ENCODE data around the gene ANO1.

ANO1 gene

DNA sequence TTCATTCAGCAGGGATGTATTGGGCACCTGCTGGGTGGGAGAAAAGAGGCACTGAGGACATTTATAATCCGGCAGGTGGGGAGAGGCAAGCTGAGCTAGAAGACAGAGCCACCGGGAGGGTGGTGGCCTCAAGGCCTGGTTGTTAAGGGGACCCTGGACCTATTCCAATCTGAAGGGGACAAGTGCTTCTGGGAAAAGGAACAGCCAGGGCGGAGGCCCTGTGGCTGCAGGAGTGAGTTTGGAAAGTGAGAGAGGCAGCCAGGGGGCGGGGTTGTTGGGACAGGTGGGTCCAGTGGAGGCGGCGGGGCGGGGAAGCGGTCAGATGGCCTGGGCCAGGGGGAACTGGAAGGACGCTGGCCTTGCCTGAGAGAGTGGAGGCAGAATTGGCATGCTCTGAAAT, 29.1 kb downstream of the ANO1 start:
- WGBS, 2 experiments (ENCODE audit: insufficient coverage in 2 of 2), result 93 to 96% methylated on average over 7 to 8 of the region's 9 CpGs
- no peaks in the 10 kb centered on the region for H3K36me3 ChIP-seq (ENCODE audit: control insufficient read depth, insufficient read depth, low read length)
- H3K27ac ChIP-seq (ENCODE audit: low read depth, low read length, severe bottlenecking), result no peak overlapping the region
- H3K4me3 ChIP-seq (ENCODE audit: extremely low read depth, insufficient read depth, low read length, poor library complexity, severe bottlenecking), result no peak overlapping the region
- H3K9me3 ChIP-seq (ENCODE audit: control insufficient read depth, low read length), result no peaks in the 10 kb centered on the region
- peaks cover 18% of the 10 kb centered on the region for H3K4me1 ChIP-seq (ENCODE audit: control insufficient read depth, insufficient read depth, low read length, poor library complexity, severe bottlenecking)

DNA sequence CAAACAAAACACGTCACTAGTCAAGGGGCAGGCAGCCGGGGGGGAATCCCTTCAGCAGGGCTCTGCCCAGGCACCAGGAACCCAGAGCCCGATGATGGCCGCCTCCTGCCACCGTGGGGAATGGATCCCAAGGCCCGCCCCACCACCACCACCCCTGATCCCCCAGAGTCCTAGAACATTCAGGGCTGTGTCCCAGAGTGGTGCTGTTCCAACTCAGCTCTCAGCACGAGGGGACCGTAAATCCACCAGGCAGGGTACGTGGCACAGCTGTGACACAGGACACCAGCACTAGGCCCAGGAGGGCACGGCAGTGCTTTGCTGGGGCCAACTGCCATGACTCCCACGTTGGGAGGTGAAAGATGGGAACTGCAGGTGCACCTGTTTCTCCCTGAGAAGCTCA, 29.6 kb downstream of the ANO1 start:
- Histone ChIP-seq H3K36me3 (ENCODE audit: control insufficient read depth, insufficient read depth, low read length) (no peaks in the 10 kb centered on the region), H3K27ac (ENCODE audit: low read depth, low read length, severe bottlenecking) (no peak overlapping the region), H3K9me3 (ENCODE audit: control insufficient read depth, low read length) (no peaks in the 10 kb centered on the region), H3K4me1 (ENCODE audit: control insufficient read depth, insufficient read depth, low read length, poor library complexity, severe bottlenecking) (peaks cover 23% of the 10 kb centered on the region), H3K4me3 (ENCODE audit: extremely low read depth, insufficient read depth, low read length, poor library complexity, severe bottlenecking) (no peak overlapping the region)
- 80 to 94% methylated on average over 6 to 9 of the region's 11 CpGs for WGBS, 2 experiments (ENCODE audit: insufficient coverage in 2 of 2)

DNA sequence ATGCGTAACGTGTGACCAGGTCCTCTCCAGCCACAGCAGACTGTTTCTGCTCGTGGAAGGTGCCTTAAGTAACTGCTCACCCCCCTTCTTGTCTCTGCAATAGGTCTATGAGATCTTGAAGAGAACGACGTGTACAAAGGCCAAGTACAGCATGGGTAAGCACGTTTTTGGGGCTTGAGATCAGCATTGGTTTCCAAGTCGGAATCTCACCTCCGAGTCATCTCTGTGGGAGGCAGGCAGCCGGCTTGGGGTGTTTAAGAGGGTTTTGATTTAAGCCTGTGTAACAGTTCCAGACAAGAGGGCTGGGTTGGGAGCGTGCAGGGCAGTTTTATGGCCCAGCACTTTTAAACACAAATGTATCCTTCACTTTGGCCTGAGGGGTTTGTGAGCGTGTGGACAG, 30.1 kb downstream of the ANO1 start:
- Histone ChIP-seq H3K4me1 (ENCODE audit: control insufficient read depth, insufficient read depth, low read length, poor library complexity, severe bottlenecking) (peaks cover 23% of the 10 kb centered on the region), H3K36me3 (ENCODE audit: control insufficient read depth, insufficient read depth, low read length) (no peaks in the 10 kb centered on the region), H3K27ac (ENCODE audit: low read depth, low read length, severe bottlenecking) (no peak overlapping the region), H3K4me3 (ENCODE audit: extremely low read depth, insufficient read depth, low read length, poor library complexity, severe bottlenecking) (no peak overlapping the region), H3K9me3 (ENCODE audit: control insufficient read depth, low read length) (no peaks in the 10 kb centered on the region)
- 80 to 83% methylated on average over 7 to 8 of the region's 11 CpGs for WGBS, 2 experiments (ENCODE audit: insufficient coverage in 2 of 2)

DNA sequence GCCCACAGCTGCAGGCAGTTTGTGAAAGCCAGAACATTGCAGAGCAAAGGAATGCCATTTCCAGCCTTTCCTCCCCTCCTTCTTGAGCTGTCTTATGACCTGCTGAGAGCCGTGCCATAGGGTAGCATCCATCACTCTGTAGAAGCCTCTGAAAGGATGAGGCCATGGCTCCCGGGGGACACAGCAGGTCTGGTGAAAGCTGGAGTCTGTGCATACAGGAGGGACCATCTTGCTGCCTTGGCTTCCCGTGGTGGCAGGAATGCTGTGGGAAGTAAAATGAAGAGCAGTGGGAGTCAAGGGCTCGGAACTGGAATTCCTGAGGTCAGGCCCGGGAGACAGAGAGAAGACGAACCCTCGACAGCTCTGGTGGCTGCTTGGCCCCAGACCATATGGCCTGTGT, 30.9 kb downstream of the ANO1 start:
- H3K4me3 ChIP-seq (ENCODE audit: extremely low read depth, insufficient read depth, low read length, poor library complexity, severe bottlenecking), result no peak overlapping the region
- H3K36me3 ChIP-seq (ENCODE audit: control insufficient read depth, insufficient read depth, low read length), result no peaks in the 10 kb centered on the region
- peaks cover 23% of the 10 kb centered on the region for H3K4me1 ChIP-seq (ENCODE audit: control insufficient read depth, insufficient read depth, low read length, poor library complexity, severe bottlenecking)
- no peak overlapping the region for H3K27ac ChIP-seq (ENCODE audit: low read depth, low read length, severe bottlenecking)
- 53 to 75% methylated on average over 7 of the region's 7 CpGs for WGBS, 2 experiments (ENCODE audit: insufficient coverage in 2 of 2)
- H3K9me3 ChIP-seq (ENCODE audit: control insufficient read depth, low read length), result no peaks in the 10 kb centered on the region

DNA sequence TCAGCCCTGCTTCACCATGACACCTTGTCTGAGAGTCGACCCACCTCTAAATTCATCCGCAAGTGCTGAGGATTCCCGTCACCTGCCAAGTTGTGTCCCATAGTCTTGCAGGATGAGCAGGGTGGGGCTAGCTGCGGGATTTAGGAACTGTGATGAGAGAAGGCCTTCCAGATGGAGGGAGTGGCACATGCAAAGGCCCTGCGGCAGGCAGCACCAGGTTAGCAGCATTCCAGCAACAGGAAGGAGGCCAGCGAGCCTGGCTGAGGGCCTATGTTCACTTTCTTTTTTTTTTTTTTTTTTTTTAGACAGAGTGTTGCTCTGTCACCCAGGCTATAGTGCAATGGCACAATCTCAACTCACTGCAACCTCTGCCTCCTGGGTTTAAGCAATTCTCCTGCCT, 31.8 kb downstream of the ANO1 start:
- H3K36me3 ChIP-seq (ENCODE audit: control insufficient read depth, insufficient read depth, low read length), result no peaks in the 10 kb centered on the region
- H3K9me3 ChIP-seq (ENCODE audit: control insufficient read depth, low read length), result no peaks in the 10 kb centered on the region
- H3K4me3 ChIP-seq (ENCODE audit: extremely low read depth, insufficient read depth, low read length, poor library complexity, severe bottlenecking), result no peak overlapping the region
- 80 to 96% methylated on average over 2 to 3 of the region's 6 CpGs for WGBS, 2 experiments (ENCODE audit: insufficient coverage in 2 of 2)
- no peak overlapping the region for H3K27ac ChIP-seq (ENCODE audit: low read depth, low read length, severe bottlenecking)
- peaks cover 23% of the 10 kb centered on the region for H3K4me1 ChIP-seq (ENCODE audit: control insufficient read depth, insufficient read depth, low read length, poor library complexity, severe bottlenecking)

DNA sequence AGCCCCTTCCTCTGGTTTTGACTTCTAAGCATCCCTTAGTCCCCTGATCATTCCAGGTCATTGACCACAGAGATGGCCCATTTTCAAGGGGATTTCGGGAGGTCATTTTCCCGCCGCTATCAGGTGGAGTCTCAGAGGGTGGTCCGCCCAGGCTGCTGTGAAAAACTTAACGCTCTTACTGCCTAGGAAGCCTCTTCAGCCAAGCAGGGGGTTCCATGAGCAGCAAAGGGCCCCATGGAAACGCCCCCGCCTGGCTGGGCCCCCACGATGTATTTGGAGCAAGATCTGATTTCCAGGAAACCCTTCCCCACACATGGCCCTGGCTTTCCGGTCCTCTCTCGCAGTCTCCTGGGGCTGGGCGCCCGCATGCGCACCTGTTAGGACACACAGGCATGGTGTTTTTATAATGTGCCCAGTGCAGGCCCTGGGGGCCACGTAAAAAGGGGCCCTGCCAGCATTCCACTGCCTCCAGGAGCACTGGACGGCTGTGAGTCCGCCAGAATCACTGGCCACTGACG, 32.5 kb downstream of the ANO1 start:
- Histone ChIP-seq H3K4me1 (ENCODE audit: control insufficient read depth, insufficient read depth, low read length, poor library complexity, severe bottlenecking) (peaks cover 23% of the 10 kb centered on the region), H3K9me3 (ENCODE audit: control insufficient read depth, low read length) (no peaks in the 10 kb centered on the region), H3K36me3 (ENCODE audit: control insufficient read depth, insufficient read depth, low read length) (no peaks in the 10 kb centered on the region), H3K4me3 (ENCODE audit: extremely low read depth, insufficient read depth, low read length, poor library complexity, severe bottlenecking) (no peak overlapping the region), H3K27ac (ENCODE audit: low read depth, low read length, severe bottlenecking) (no peak overlapping the region)
- 83 to 86% methylated on average over 12 to 16 of the region's 17 CpGs for WGBS, 2 experiments (ENCODE audit: insufficient coverage in 2 of 2)

DNA sequence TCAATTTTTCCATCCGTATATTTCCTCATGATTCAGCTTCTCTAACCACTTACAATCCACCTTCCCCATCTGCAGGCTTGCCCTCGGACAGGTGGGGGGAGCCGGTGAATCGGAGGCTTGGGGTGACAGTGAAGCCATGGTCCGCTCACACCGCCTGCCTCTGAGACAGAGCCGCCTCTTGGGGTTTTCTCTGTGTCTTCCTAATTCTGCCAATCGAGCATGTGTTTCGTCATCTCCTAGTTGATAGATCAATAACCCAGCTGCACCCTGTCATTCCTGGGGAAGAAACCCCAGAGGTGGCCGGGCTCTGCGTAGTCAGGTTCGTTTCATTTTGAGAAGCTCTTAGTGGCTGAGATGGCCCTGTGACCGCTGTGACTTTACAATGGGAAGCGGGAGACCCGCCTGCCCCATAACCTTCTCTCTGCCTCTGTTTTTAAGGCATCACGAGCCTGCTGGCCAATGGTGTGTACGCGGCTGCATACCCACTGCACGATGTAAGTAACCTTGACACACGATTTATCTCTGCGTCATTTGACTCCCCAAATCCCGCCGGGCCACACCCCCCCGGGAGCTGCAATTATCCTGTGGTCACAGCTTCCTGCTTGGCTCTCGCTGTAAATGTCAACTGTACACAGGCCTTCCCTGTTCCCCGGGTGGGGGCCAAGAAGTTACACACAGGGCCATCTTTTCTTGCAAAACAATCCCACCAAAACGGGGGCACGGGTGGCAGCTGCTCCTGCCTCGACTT, 33.3 kb downstream of the ANO1 start:
- peak overlapping the region; percentile 92 for H3K27ac ChIP-seq (ENCODE audit: low read depth, low read length, severe bottlenecking)
- H3K36me3 ChIP-seq (ENCODE audit: control insufficient read depth, insufficient read depth, low read length), result no peaks in the 10 kb centered on the region
- 63% methylated on average over 29 of the region's 29 CpGs for WGBS, 2 experiments (ENCODE audit: insufficient coverage in 2 of 2)
- H3K9me3 ChIP-seq (ENCODE audit: control insufficient read depth, low read length), result no peaks in the 10 kb centered on the region
- H3K4me3 ChIP-seq (ENCODE audit: extremely low read depth, insufficient read depth, low read length, poor library complexity, severe bottlenecking), result no peak overlapping the region
- H3K4me1 ChIP-seq (ENCODE audit: control insufficient read depth, insufficient read depth, low read length, poor library complexity, severe bottlenecking), result peaks cover 23% of the 10 kb centered on the region

DNA sequence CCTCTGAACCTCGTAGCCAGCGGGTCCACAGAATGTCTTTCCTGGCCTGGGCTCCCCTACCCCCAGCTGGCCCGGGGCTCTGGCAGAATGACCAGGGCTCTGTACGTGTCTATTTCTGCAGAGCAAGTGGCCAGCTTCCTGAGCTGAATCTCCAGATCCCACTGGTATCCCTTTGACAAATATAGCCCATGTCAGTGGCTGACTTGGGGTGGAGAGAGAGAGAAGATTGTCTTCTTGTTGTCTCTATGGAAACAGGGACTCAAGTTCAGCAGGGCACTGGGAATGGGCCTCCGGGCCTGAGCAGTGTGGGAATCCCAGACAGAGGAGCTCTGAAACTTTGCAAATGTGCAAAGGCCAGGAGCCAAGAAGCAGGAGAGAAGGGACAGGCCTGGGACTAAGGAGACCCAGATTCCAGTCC, 33.9 kb downstream of the ANO1 start:
- no peaks in the 10 kb centered on the region for H3K36me3 ChIP-seq (ENCODE audit: control insufficient read depth, insufficient read depth, low read length)
- H3K9me3 ChIP-seq (ENCODE audit: control insufficient read depth, low read length), result no peaks in the 10 kb centered on the region
- 86 to 100% methylated on average over 2 to 5 of the region's 5 CpGs for WGBS, 2 experiments (ENCODE audit: insufficient coverage in 2 of 2)
- no peak overlapping the region for H3K4me3 ChIP-seq (ENCODE audit: extremely low read depth, insufficient read depth, low read length, poor library complexity, severe bottlenecking)
- peaks cover 23% of the 10 kb centered on the region for H3K4me1 ChIP-seq (ENCODE audit: control insufficient read depth, insufficient read depth, low read length, poor library complexity, severe bottlenecking)
- H3K27ac ChIP-seq (ENCODE audit: low read depth, low read length, severe bottlenecking), result peak overlapping the region; percentile 92

DNA sequence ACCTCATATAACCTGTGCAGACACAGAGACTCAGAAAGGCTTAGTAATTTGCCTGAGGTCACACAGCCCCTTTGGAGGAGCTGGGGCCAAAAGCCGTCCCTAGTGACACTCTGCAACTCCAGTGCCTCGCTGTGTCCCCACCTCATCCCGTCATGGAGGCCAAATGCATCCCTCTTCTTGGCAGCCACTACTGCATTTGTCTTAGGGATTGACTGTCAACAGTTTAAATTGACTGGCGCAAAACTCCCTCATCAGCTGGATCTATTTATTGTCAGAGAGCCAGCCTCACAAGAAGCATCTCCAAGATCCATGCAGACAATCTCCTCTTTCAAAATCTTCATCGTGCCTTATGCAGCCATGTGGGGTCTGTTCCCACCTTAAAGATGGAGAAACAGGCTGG, 35.7 kb downstream of the ANO1 start:
- Histone ChIP-seq H3K9me3 (ENCODE audit: control insufficient read depth, low read length) (no peaks in the 10 kb centered on the region), H3K4me1 (ENCODE audit: control insufficient read depth, insufficient read depth, low read length, poor library complexity, severe bottlenecking) (peaks cover 20% of the 10 kb centered on the region), H3K4me3 (ENCODE audit: extremely low read depth, insufficient read depth, low read length, poor library complexity, severe bottlenecking) (no peak overlapping the region), H3K36me3 (ENCODE audit: control insufficient read depth, insufficient read depth, low read length) (no peaks in the 10 kb centered on the region), H3K27ac (ENCODE audit: low read depth, low read length, severe bottlenecking) (no peak overlapping the region)
- WGBS, 2 experiments (ENCODE audit: insufficient coverage in 2 of 2), result 92 to 93% methylated on average over 4 to 5 of the region's 5 CpGs

DNA sequence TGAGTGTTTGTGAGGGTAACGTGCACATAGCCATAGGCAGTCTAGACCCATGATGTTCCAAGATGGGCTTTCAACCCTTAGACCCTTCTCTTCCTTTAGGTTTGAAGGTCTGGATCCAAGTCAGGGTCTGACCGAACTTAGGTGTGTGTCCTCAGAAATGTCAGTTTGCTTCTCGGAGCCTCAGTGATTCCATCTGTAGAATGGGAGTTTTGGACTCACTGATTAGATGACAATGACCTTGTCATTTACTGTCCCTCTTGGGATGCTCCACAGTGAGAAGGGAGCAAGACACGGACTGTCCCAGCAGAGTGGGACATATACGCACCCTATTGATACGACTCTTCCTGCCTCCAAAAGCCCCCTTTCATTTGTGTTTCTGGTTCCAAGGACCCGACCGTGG, 37.7 kb downstream of the ANO1 start:
- WGBS, 2 experiments (ENCODE audit: insufficient coverage in 2 of 2), result 92 to 94% methylated on average over 8 of the region's 8 CpGs
- H3K36me3 ChIP-seq (ENCODE audit: control insufficient read depth, insufficient read depth, low read length), result no peaks in the 10 kb centered on the region

DNA sequence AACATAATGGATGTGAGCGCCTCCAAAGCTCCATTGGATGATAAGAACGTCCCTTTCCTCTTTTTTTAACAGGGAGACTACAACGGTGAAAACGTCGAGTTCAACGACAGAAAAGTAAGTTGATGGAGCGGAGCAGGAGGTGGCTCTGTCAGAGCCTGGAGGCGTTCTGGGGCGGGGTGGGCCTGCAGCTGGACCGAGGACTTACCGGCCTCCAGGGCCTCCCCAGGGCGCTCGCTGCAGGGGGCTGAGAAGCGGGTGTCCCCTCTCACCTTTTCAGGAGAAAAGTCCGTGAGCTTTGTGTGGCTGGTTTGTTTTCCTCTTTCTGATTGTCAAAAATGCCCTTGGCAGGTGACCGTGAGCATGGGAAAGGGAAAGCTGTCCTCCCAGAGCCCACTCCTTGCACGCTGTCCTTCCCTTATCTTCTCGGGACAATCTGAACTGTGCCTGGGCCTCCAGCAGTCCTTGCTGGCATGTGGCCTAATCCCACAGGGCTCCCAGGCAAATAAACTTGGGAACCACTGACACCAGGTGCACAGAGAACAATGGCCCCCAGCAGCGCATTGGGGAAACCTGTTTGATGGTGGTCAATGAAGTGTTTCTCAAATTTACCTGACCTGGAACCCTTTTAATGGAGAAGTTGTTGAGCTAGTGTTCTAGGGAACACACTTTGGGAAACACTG, 38.4 kb downstream of the ANO1 start:
- no peak overlapping the region for H3K27ac ChIP-seq (ENCODE audit: low read depth, low read length, severe bottlenecking)
- 92 to 95% methylated on average over 14 to 19 of the region's 19 CpGs for WGBS, 2 experiments (ENCODE audit: insufficient coverage in 2 of 2)
- no peaks in the 10 kb centered on the region for H3K36me3 ChIP-seq (ENCODE audit: control insufficient read depth, insufficient read depth, low read length)
- H3K4me3 ChIP-seq (ENCODE audit: extremely low read depth, insufficient read depth, low read length, poor library complexity, severe bottlenecking), result no peak overlapping the region
- H3K4me1 ChIP-seq (ENCODE audit: control insufficient read depth, insufficient read depth, low read length, poor library complexity, severe bottlenecking), result peaks cover 12% of the 10 kb centered on the region
- no peaks in the 10 kb centered on the region for H3K9me3 ChIP-seq (ENCODE audit: control insufficient read depth, low read length)

More for the DNA sequence above, 37.7 kb downstream of the ANO1 start:
- Histone ChIP-seq H3K27ac (ENCODE audit: low read depth, low read length, severe bottlenecking) (no peak overlapping the region), H3K9me3 (ENCODE audit: control insufficient read depth, low read length) (no peaks in the 10 kb centered on the region), H3K4me1 (ENCODE audit: control insufficient read depth, insufficient read depth, low read length, poor library complexity, severe bottlenecking) (peaks cover 19% of the 10 kb centered on the region), H3K4me3 (ENCODE audit: extremely low read depth, insufficient read depth, low read length, poor library complexity, severe bottlenecking) (no peak overlapping the region)
